Brain microvascular endothelial cell (primary cell): Measurements from ENCODE around the gene MAP4K5.
A peak's percentile ranks its signal among the peaks of the same experiment; 100 is the strongest.

Experiments
- DNase-seq: peaks from one replicate; pipeline ENCODE4 v3.0.0-alpha.2; 2020
- H3K27ac ChIP-seq: fragments of 250-450 bp; sonication (Bioruptor Pico); 2 replicates; pipeline ENCODE4 v1.5.1; 2020; ENCODE audit warnings: mild to moderate bottlenecking, moderate library complexity
- H3K27me3 ChIP-seq: fragments of 250-450 bp; sonication (Bioruptor Pico); replicated peaks from 2 replicates; pipeline ENCODE4 v1.5.1; 2020; ENCODE audit warnings: mild to moderate bottlenecking
- H3K36me3 ChIP-seq: fragments of 250-450 bp; sonication (Bioruptor Pico); replicated peaks from 2 replicates; pipeline ENCODE4 v1.5.1; 2020; ENCODE audit warnings: mild to moderate bottlenecking
- H3K4me3 ChIP-seq: 2 replicates; pipeline ENCODE4 v1.5.1; 2011; ENCODE audit warnings: low read depth, mild to moderate bottlenecking, control low read depth, low read length, moderate library complexity
- CTCF ChIP-seq: IDR thresholded peaks from 2 replicates; pipeline ENCODE4 v1.5.1; 2011; ENCODE audit warnings: low read depth, mild to moderate bottlenecking, moderate library complexity, low read length, control low read depth, inconsistent platforms; ENCODE audit errors: missing control alignments
- in situ Hi-C: cut with HindIII; loops from 2 replicates; pipeline ENCODE4 v1.10.0; 2017; ENCODE audit warnings: low sequenced_read_pairs, low pct_ligation_motif_present

Gene MAP4K5

GRCh38 chr14:50532502-50533240 is at the start of gene MAP4K5:
MAP4K5 (minus strand) TSS chr14:50532569; CDS start chr14:50532049, 520 bp downstream.
- H3K27me3 ChIP-seq: no peaks in the 10 kb centered on the region
- peak; percentile 80 for DNase-seq
- peak; percentile 82 for TF ChIP-seq CTCF
- peak within 1 kb of the TSS; percentile 96 for H3K27ac ChIP-seq
- peaks cover 3% of the 10 kb centered on the region for H3K36me3 ChIP-seq
- in situ Hi-C loops: no loop called here
- H3K4me3 ChIP-seq: peak within 1 kb of the TSS; percentile 84

DNA sequence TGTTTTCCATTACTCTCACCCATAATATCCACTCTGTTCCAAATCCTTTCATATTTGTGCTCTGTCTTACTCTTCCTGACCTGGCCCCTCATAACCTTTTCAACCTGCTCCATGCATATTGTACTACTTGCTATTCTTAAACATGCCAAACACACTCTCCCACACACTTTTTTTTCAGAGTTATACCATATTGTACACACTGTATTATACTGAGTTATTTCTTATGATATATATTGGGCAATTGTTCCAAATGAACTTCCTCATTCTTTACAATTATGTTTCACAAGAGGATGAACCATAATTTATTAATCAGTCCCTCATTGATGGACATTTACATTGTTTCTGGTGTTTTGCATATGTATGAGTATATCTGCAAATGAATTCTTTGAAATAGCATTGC is 46.1 kb upstream of the MAP4K5 start:
- in situ Hi-C loops: no loop called here
- Histone ChIP-seq H3K27ac (no peak overlapping the region), H3K4me3 (no peak overlapping the region), H3K36me3 (no peaks in the 10 kb centered on the region), H3K27me3 (no peaks in the 10 kb centered on the region)
- DNase-seq: no peak
- no peak for TF ChIP-seq CTCF

DNA sequence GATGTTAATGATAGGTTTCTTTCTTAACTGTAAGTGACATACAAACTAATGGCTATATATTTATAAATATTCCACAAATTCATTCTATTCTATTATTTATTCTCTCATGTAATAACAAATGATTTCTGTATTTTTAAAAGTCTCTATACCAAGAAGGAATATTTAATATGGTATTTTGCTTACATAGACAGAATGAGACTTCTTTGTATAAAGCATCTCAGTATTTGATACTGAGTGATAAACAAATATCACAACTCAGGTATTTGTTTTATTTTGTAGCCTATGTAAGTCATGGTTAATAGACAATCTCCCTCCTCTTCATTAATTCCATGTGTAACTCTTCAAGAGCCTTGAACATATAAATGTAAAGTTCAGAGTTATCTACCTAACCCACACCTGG is 45.6 kb upstream of the MAP4K5 start:
- no peak for TF ChIP-seq CTCF
- Histone ChIP-seq H3K27ac (no peak overlapping the region), H3K27me3 (no peaks in the 10 kb centered on the region), H3K36me3 (no peaks in the 10 kb centered on the region), H3K4me3 (no peak overlapping the region)
- in situ Hi-C loops: no loop called here
- DNase-seq: no peak

GRCh38 chr14:50575769-50576168 is 43.4 kb upstream of the MAP4K5 start:
- no peak overlapping the region for H3K27ac ChIP-seq
- H3K4me3 ChIP-seq: no peak overlapping the region
- H3K27me3 ChIP-seq: no peaks in the 10 kb centered on the region
- H3K36me3 ChIP-seq: no peaks in the 10 kb centered on the region
- DNase-seq: no peak
- in situ Hi-C loops: no loop called here
- no peak for TF ChIP-seq CTCF

- in situ Hi-C loops: no loop called here
- no peak overlapping the region for H3K27ac ChIP-seq
- no peak overlapping the region for H3K4me3 ChIP-seq
- no peak for TF ChIP-seq CTCF
- DNase-seq: no peak
- H3K36me3 ChIP-seq: no peaks in the 10 kb centered on the region
- no peaks in the 10 kb centered on the region for H3K27me3 ChIP-seq
Observed at GRCh38 chr14:50573862-50574261, 41.5 kb upstream of the MAP4K5 start.

GRCh38 chr14:50569714-50570274 is 37.4 kb upstream of the MAP4K5 start:
- no peak for DNase-seq
- TF ChIP-seq CTCF: no peak
- H3K4me3 ChIP-seq: no peak overlapping the region
- no peaks in the 10 kb centered on the region for H3K27me3 ChIP-seq
- in situ Hi-C loops: no loop called here
- H3K27ac ChIP-seq: no peak overlapping the region
- no peaks in the 10 kb centered on the region for H3K36me3 ChIP-seq
